C4-2B (cell line): Measurements from ENCODE around the gene ATCAY.
"Not testable (repeated sequence)": the region's sequence is repeated elsewhere in the genome, so short reads cannot be mapped to it uniquely, and the experiment has no call there.

Experiments used
- H3K27ac ChIP-seq: fragments of 450-650 bp; 2 replicates; pipeline ENCODE4 v1.5.1; 2017
- ZFX ChIP-seq: fragments of 450-650 bp; IDR thresholded peaks from 2 replicates; pipeline ENCODE4 v1.6.1; 2017
- TF ChIP-seq, protein P1 (sequence below): fragments of 450-650 bp; conservative IDR thresholded peaks from 2 replicates; pipeline ENCODE4 v1.5.1; 2017; ENCODE audit warnings: mild to moderate bottlenecking

The ATCAY gene

DNA sequence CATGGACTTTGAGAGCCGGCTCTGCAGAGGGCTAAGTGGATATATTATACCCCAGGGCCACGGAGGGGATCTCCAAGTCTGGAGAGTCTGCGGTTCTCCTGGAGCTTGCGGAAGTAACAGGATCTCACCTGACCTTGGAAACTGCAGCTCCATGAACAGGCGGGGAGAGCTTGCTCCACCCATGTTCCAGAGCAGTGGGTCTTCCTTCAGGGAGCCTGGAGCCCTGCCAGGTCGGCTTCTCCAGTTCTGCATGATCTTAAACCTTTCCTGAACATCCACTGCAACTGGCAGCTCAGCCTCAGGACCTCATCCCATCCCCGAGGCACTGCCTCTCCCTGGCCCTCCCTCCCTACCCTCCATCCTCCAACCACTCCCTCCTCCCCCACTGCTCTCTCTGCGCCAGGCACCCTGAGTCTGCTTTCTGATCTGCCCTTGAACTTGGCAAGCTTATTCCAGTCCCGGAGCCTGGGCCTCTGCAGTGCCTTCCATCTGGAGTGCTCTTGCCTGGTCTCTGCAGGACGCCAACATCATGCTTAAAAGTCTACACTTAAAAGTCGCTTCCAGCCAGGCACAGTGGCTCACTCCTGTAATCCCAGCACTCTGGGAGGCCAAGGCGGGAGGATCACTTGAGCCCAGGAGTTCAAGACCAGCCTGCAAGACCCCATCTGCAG lies 13.2 kb downstream of the ATCAY start:
- TF ChIP-seq, protein P1, sequence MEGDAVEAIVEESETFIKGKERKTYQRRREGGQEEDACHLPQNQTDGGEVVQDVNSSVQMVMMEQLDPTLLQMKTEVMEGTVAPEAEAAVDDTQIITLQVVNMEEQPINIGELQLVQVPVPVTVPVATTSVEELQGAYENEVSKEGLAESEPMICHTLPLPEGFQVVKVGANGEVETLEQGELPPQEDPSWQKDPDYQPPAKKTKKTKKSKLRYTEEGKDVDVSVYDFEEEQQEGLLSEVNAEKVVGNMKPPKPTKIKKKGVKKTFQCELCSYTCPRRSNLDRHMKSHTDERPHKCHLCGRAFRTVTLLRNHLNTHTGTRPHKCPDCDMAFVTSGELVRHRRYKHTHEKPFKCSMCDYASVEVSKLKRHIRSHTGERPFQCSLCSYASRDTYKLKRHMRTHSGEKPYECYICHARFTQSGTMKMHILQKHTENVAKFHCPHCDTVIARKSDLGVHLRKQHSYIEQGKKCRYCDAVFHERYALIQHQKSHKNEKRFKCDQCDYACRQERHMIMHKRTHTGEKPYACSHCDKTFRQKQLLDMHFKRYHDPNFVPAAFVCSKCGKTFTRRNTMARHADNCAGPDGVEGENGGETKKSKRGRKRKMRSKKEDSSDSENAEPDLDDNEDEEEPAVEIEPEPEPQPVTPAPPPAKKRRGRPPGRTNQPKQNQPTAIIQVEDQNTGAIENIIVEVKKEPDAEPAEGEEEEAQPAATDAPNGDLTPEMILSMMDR: no peak
- TF ChIP-seq ZFX: no peak
- H3K27ac ChIP-seq: no peak overlapping the region

DNA sequence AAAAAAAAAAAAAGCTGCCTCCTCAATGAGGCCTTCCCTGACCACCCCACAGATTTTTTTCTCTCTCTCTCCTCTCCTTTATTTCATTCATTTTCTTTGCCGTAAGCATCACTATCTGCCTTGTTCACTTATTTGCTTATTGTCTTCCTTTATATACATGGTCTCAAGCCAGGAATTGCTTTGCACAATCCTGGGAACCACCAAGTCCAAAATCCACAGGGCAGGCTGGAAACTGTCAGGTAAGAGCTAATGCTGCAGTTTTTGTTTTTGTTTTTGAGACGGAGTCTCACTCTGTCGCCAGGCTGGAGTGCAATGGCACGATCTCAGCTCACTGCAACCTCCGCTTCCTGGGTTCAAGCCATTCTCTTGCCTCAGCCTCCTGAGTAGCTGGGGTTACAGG lies 14.5 kb downstream of the ATCAY start:
- H3K27ac ChIP-seq: not testable (repeated sequence)

DNA sequence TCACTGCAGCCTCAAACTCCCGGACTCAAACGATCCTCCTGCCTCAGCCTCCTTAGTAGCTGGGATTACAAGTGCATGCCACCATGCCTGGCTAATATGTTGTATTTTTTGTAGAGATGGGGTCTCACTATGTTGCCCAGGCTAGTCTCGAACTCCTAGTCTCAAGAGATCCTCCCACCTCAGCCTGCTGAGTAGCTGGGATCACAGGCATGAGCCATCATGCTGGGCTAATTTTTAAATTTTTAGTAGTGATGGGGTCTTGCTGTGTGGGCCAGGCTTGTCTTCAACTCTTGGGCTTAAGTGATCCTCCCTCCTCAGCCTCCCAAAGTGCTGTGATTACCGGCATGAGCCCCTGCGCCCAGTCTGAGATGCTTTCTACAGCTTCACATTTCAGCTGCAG lies 15.3 kb downstream of the ATCAY start:
- no peak overlapping the region for H3K27ac ChIP-seq
- TF ChIP-seq, protein P1: no peak
- TF ChIP-seq ZFX: no peak

DNA sequence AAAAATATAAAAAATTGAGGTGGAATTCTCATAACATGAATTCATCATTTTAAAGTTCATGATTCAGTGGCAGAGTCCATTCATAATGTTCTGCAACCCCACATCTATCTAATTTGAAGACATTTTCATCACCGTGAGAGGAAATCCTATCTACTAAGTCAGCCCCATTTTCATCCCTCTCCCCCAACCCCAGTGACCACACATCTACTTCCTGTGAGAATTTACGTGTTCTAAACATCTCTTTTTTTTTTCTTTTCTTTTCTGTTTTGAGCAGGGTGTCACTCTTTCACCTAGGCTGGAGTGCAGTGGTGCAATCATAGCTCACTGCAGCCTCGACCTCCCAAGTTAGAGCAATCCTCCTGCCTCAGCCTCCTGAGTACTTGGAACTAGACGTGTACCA lies 17.5 kb downstream of the ATCAY start:
- TF ChIP-seq, protein P1: no peak
- no peak for TF ChIP-seq ZFX
- H3K27ac ChIP-seq: no peak overlapping the region

DNA sequence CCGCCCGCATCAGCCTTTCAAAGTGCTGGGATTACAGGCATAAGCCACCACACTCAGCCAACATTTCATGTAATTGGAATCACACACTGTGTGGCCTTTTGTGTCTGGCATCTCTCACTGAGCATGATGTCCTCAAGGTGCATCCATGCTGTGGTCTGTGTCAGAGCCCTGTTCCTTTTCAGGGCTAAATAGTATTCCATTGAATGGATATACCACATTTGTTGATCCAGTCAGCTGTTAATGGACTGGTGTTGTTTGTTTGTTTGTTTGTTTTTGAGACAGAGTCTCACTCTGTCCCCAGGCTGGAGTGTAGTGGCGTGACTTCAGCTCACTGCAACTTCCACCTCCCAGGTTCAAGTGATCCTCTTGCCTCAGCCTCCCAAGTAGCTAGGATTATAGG lies 17.9 kb downstream of the ATCAY start:
- H3K27ac ChIP-seq: no peak overlapping the region
- no peak for TF ChIP-seq ZFX
- TF ChIP-seq, protein P1: no peak

DNA sequence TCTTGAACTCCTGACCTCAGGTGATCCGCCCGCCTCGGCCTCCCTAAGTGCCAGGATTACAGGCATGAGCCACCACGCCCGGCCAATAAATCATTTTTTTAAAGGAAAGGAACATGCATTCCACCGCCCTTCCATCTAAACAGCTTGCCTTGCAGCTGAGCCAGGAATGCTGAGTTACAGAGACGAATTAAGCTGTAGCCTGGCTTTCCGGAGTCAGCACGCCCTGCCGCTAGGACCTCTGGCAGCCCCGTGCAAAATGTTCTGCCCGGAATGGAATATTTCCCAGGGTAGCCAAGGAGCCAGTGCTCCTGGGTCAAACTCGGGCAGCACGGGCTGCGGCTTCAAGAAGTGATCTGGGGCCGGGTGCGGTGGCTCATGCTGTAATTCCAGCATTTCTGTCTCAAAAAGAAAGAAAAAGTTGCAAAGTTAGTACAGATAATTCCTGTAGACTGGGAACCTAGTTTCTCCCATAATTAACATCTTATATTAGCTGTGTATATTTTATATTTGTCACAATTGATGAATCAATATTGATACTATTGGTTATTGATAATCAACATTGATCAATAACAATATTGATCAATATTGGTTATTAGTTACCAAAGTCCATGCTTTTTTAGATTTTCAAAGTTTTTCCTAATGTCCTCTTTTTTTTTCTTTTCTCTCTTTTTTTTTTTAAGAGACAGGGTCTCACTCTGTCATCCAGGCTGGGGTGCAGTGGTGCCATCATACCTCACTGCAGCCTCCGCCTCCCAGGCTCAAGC lies 19.2 kb downstream of the ATCAY start:
- TF ChIP-seq ZFX: no peak
- TF ChIP-seq, protein P1: no peak
- H3K27ac ChIP-seq: no peak overlapping the region

DNA sequence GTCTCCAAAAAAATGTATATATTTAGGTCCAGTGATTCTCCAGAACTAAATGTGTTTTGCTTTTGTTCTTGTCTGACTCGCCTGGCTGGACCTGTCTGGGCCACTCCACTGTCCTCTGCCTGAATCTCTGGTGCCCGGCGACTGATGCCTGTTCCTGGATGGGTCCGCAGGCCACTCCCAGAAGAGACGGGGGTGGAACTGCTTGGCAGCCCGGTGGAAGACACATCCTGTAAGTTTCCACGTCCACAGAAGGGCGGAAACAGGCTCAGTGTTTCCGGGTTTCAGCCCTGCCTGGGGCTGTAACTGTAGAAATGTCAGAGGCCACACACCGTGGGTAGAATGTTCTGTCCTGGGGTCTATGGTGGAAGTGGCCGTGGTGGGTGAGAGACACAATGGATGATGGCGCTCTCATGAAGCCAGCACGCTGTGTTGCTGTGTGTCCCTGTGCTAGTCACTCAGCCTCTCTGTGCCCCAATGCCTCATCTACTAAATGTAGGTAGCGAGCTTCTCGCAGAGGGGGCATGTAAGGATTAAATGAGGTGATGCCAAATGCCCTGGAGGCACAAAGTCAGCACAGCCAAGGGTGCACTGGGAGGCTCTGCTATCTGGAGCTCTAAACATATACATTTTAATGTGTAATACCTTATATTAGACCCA lies 22.0 kb downstream of the ATCAY start:
- H3K27ac ChIP-seq: no peak overlapping the region
- TF ChIP-seq, protein P1: no peak
- no peak for TF ChIP-seq ZFX
